ENCODE data around the gene FTO.

The FTO gene

GRCh38 chr16:53792161-53792951, 88.4 kb downstream of the FTO start:
- no peak for TF ChIP-seq POLR2A (IDR thresholded peaks at IDR 0.05; ENCODE audit: low read depth, low read length)
- FAIRE-seq: no peak
- DNase-seq (ENCODE audit: insufficient read length, low spot score): no peak

GRCh38 chr16:53803451-53803850, 99.5 kb downstream of the FTO start:
- DNase-seq (ENCODE audit: insufficient read length, low spot score): no peak
- no peak for FAIRE-seq
- TF ChIP-seq POLR2A (IDR thresholded peaks at IDR 0.05; ENCODE audit: low read depth, low read length): no peak

DNA sequence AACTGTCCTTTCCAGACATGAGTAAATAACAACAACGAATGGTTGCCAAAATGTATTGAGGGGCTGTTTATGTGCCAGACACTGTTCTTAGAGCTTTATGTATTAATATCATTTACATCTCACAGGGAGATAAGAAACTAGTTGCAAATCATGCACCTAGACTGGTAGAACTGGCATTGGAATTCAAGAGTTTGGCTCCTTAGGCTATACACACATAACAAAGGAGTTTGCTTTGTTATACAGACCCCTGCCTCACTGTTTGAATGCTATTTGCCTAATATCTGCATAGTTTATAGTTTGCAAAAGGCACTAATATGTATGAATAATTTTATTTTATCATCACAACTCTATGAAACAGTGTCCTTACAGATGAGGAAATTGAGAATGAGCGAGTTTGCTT, 100.0 kb downstream of the FTO start:
- DNase-seq (ENCODE audit: insufficient read length, low spot score) (no peak), FAIRE-seq (no peak)
- no peak for TF ChIP-seq POLR2A (IDR thresholded peaks at IDR 0.05; ENCODE audit: low read depth, low read length)

DNA sequence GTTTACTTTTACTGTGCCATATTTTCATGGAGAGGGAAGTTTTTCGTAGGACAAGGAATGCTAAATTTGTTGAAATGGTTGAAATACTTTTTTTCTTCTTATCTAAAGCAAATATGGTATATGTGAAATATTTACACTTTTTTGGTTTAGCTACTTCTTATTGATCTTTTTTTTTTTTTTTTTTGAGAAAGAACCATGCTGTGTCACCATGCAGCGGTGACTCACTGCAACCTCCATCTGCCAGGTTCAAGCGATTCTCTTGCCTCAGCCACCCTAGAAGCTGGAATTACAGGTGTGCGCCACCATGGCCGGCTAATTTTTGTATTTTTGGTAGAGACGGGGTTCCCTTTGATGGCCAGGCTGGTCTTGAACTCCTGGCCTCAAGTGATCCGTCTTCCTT, 100.5 kb downstream of the FTO start:
- no peak for FAIRE-seq
- no peak for DNase-seq (ENCODE audit: insufficient read length, low spot score)
- no peak for TF ChIP-seq POLR2A (IDR thresholded peaks at IDR 0.05; ENCODE audit: low read depth, low read length)

GRCh38 chr16:53805113-53805512, 101.2 kb downstream of the FTO start:
- TF ChIP-seq POLR2A (IDR thresholded peaks at IDR 0.05; ENCODE audit: low read depth, low read length): no peak
- DNase-seq (ENCODE audit: insufficient read length, low spot score) (no peak), FAIRE-seq (no peak)

DNA sequence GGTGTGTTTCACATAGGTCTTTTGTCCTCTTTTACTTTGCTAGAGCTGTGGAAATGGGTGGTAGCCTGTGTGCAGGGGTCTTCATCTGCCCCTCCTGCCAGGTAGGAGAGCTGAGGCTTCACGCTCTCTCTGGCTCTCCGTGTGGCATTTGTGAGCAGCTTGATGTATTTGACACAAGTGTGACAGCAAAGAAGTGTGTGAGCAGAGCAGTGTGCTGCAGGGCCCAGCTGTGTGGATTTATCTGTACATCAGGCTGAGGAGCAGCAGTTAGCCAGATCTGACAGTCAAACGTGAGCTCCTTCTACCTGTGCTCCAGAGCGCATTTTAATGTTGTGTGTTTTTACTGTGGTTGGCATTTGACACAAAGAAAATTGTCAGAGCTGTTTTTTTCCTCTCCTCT, 101.8 kb downstream of the FTO start:
- TF ChIP-seq POLR2A (IDR thresholded peaks at IDR 0.05; ENCODE audit: low read depth, low read length): no peak
- DNase-seq (ENCODE audit: insufficient read length, low spot score): no peak
- FAIRE-seq: no peak

- DNase-seq (ENCODE audit: insufficient read length, low spot score) (no peak), FAIRE-seq (no peak)
- no peak for TF ChIP-seq POLR2A (IDR thresholded peaks at IDR 0.05; ENCODE audit: low read depth, low read length)
Measured at GRCh38 chr16:53809088-53809932, 105.4 kb downstream of the FTO start.

GRCh38 chr16:53812914-53813313, 109.0 kb downstream of the FTO start:
- FAIRE-seq (no peak), DNase-seq (ENCODE audit: insufficient read length, low spot score) (no peak)
- TF ChIP-seq POLR2A (IDR thresholded peaks at IDR 0.05; ENCODE audit: low read depth, low read length): no peak

GRCh38 chr16:53814801-53815200, 110.8 kb downstream of the FTO start:
- no peak for TF ChIP-seq POLR2A (IDR thresholded peaks at IDR 0.05; ENCODE audit: low read depth, low read length)
- no peak for FAIRE-seq

DNA sequence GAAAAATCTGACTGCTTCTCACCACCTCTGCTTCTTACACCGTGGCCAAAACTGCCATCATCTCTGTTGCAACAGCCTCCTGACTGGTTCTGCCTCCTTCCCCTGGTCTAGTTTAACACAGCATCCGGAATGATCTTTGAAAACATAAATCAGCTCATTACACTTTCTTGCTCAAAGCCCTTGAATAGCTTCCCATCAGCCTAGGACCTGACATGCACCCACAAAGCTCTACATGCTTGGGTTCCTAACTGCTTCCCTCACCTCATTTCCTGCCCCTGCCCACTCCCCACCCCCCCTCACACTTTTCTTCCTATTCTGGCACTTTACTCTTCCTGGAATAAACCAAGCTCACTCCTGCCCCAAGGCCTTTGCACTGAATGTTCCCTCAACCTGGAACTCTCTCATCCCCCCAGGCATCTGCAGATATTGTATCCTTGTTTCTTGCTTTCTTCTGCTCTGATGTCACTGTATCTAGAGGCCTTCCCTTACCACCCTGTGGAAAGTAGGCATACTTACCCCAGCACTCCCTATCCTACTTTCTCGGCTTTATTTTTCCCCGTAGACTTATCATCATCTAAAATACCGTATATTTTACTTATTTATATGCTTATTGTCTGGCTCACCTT, 112.4 kb downstream of the FTO start:
- FAIRE-seq: no peak
- TF ChIP-seq POLR2A (IDR thresholded peaks at IDR 0.05; ENCODE audit: low read depth, low read length): no peak
- DNase-seq (ENCODE audit: insufficient read length, low spot score): no peak

More at GRCh38 chr16:53814801-53815200, 110.8 kb downstream of the FTO start:
- no peak for DNase-seq (ENCODE audit: insufficient read length, low spot score)

GRCh38 chr16:53817117-53817755, 113.3 kb downstream of the FTO start:
- no peak for TF ChIP-seq POLR2A (IDR thresholded peaks at IDR 0.05; ENCODE audit: low read depth, low read length)
- DNase-seq (ENCODE audit: insufficient read length, low spot score) (peak; percentile 53), FAIRE-seq (peak; percentile 99)

GRCh38 chr16:53817812-53818550, 114.0 kb downstream of the FTO start:
- no peak for DNase-seq (ENCODE audit: insufficient read length, low spot score)
- no peak for TF ChIP-seq POLR2A (IDR thresholded peaks at IDR 0.05; ENCODE audit: low read depth, low read length)

DNA sequence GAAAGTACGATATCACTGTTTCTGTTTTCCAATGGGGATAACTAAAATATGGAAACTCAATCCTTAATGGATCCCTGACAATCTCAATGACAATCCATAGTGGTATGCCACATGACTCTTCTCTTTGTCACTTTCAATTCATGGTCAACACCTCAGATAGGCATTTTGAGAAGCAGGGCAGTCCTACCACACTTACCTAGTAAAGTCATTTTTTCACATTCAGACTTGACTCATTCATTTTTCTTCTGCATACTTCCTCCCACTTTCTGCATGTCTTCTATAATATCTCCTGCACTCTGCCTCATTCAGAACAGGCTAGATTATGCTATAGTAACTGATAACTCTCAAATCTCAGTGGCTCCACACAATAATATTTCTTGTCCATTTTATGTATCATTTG, 117.5 kb downstream of the FTO start:
- no peak for TF ChIP-seq POLR2A (IDR thresholded peaks at IDR 0.05; ENCODE audit: low read depth, low read length)
- peak; percentile 11 for DNase-seq (ENCODE audit: insufficient read length, low spot score)
- peak; percentile 81 for FAIRE-seq

More at GRCh38 chr16:53817812-53818550, 114.0 kb downstream of the FTO start:
- no peak for FAIRE-seq
